Limb (tissue), 2 donors: ENCODE results near the gene COTL1.
A peak's percentile ranks its signal among the peaks of the same experiment; 100 is the strongest.

Experiments used
- DNase-seq, 2 donors: peaks; one replicate each; pipeline ENCODE4 v3.0.0-alpha.2; 2016; ENCODE audit errors: extremely low spot score in 2 of 2

The COTL1 gene

GRCh38 chr16:84614623-84614967 is 3.3 kb downstream of the COTL1 start:
- DNase-seq = no peak

- no peak for DNase-seq
These were observed 3.8 kb downstream of the COTL1 start for GRCh38 chr16:84614073-84614459.

GRCh38 chr16:84613408-84614072 is 4.3 kb downstream of the COTL1 start:
- DNase-seq = no peak

GRCh38 chr16:84612686-84613085 is 5.2 kb downstream of the COTL1 start:
- DNase-seq = no peak

GRCh38 chr16:84611041-84611440 is 6.8 kb downstream of the COTL1 start:
- DNase-seq = no peak

- no peak for DNase-seq
These were observed 7.5 kb downstream of the COTL1 start for GRCh38 chr16:84610376-84610775.

GRCh38 chr16:84609563-84610177 is 8.2 kb downstream of the COTL1 start:
- DNase-seq = no peak

- no peak for DNase-seq
These were observed 9.6 kb downstream of the COTL1 start for GRCh38 chr16:84608282-84608681.

GRCh38 chr16:84607694-84608093 is 10.2 kb downstream of the COTL1 start:
- DNase-seq = no peak

GRCh38 chr16:84607061-84607460 is 10.8 kb downstream of the COTL1 start:
- DNase-seq = no peak

- no peak for DNase-seq
These were observed 11.6 kb downstream of the COTL1 start for GRCh38 chr16:84606081-84606875.

- no peak for DNase-seq
These were observed 12.5 kb downstream of the COTL1 start for GRCh38 chr16:84605339-84605848.

- DNase-seq = no peak
These were observed 13.3 kb downstream of the COTL1 start for GRCh38 chr16:84604477-84605013.

GRCh38 chr16:84603940-84604339 is 13.9 kb downstream of the COTL1 start:
- DNase-seq = no peak

GRCh38 chr16:84603140-84603816 is 14.6 kb downstream of the COTL1 start:
- DNase-seq = no peak

- DNase-seq = no peak
These were observed 17.3 kb downstream of the COTL1 start for GRCh38 chr16:84600343-84601229.

GRCh38 chr16:84599521-84600202 is 18.2 kb downstream of the COTL1 start:
- DNase-seq = peak; percentile 60 to 67

- no peak for DNase-seq
These were observed 19.5 kb downstream of the COTL1 start for GRCh38 chr16:84598360-84598759.

- no peak for DNase-seq
These were observed 19.9 kb downstream of the COTL1 start for GRCh38 chr16:84597931-84598351.

- DNase-seq = no peak
These were observed 20.4 kb downstream of the COTL1 start for GRCh38 chr16:84597528-84597896.
